ENCODE data around the gene MAP2.

- TF ChIP-seq, protein P1, sequence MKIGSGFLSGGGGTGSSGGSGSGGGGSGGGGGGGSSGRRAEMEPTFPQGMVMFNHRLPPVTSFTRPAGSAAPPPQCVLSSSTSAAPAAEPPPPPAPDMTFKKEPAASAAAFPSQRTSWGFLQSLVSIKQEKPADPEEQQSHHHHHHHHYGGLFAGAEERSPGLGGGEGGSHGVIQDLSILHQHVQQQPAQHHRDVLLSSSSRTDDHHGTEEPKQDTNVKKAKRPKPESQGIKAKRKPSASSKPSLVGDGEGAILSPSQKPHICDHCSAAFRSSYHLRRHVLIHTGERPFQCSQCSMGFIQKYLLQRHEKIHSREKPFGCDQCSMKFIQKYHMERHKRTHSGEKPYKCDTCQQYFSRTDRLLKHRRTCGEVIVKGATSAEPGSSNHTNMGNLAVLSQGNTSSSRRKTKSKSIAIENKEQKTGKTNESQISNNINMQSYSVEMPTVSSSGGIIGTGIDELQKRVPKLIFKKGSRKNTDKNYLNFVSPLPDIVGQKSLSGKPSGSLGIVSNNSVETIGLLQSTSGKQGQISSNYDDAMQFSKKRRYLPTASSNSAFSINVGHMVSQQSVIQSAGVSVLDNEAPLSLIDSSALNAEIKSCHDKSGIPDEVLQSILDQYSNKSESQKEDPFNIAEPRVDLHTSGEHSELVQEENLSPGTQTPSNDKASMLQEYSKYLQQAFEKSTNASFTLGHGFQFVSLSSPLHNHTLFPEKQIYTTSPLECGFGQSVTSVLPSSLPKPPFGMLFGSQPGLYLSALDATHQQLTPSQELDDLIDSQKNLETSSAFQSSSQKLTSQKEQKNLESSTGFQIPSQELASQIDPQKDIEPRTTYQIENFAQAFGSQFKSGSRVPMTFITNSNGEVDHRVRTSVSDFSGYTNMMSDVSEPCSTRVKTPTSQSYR (CRISPR knock-in tag; IDR thresholded peaks at IDR 0.05) = no peak
- TF ChIP-seq, protein P2, sequence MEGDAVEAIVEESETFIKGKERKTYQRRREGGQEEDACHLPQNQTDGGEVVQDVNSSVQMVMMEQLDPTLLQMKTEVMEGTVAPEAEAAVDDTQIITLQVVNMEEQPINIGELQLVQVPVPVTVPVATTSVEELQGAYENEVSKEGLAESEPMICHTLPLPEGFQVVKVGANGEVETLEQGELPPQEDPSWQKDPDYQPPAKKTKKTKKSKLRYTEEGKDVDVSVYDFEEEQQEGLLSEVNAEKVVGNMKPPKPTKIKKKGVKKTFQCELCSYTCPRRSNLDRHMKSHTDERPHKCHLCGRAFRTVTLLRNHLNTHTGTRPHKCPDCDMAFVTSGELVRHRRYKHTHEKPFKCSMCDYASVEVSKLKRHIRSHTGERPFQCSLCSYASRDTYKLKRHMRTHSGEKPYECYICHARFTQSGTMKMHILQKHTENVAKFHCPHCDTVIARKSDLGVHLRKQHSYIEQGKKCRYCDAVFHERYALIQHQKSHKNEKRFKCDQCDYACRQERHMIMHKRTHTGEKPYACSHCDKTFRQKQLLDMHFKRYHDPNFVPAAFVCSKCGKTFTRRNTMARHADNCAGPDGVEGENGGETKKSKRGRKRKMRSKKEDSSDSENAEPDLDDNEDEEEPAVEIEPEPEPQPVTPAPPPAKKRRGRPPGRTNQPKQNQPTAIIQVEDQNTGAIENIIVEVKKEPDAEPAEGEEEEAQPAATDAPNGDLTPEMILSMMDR (IDR thresholded peaks at IDR 0.05) = no peak
- no peak for TF ChIP-seq USF2 (CRISPR knock-in tag; IDR thresholded peaks at IDR 0.05)
- TF ChIP-seq ESRRA (CRISPR knock-in tag; IDR thresholded peaks at IDR 0.05; ENCODE audit: borderline replicate concordance) = no peak
- no peak for TF ChIP-seq CREM (CRISPR knock-in tag; IDR thresholded peaks at IDR 0.05)
- no peak for TF ChIP-seq TP53 (CRISPR knock-in tag; IDR thresholded peaks at IDR 0.05)
- TF ChIP-seq ZNF263 (CRISPR knock-in tag; IDR thresholded peaks at IDR 0.05; ENCODE audit: low read depth) = no peak
- no peak for TF ChIP-seq TEAD4 (CRISPR knock-in tag; IDR thresholded peaks at IDR 0.05)
- TF ChIP-seq ZBTB21 (CRISPR knock-in tag; IDR thresholded peaks at IDR 0.05; ENCODE audit: borderline replicate concordance) = no peak
- no peak for TF ChIP-seq MYBL2 (CRISPR knock-in tag; IDR thresholded peaks at IDR 0.05)
- no peak for TF ChIP-seq NFE2L1 (CRISPR knock-in tag; IDR thresholded peaks at IDR 0.05)
- no peak for TF ChIP-seq JUN (CRISPR knock-in tag; IDR thresholded peaks at IDR 0.05)
These were observed 28.2 kb upstream of the MAP2 start for GRCh38 chr2:209395652-209396051.
